ENCODE measurements around the gene NR5A1.

Gene NR5A1

GRCh38 chr9:124444166-124444565 is 63.0 kb downstream of the NR5A1 start:
- no peak overlapping the region for H3K4me3 ChIP-seq (ENCODE audit: low read depth, low read length)
- TF ChIP-seq CTCF (conservative IDR thresholded peaks at IDR 0.05; ENCODE audit: low read depth, low read length), result no peak
- no peak for DNase-seq (ENCODE audit: low read depth)

- TF ChIP-seq CTCF (conservative IDR thresholded peaks at IDR 0.05; ENCODE audit: low read depth, low read length), result no peak
- no peak for DNase-seq (ENCODE audit: low read depth)
- no peak overlapping the region for H3K4me3 ChIP-seq (ENCODE audit: low read depth, low read length)
Measured at GRCh38 chr9:124443625-124444024, 63.6 kb downstream of the NR5A1 start.

GRCh38 chr9:124442826-124443225 is 64.4 kb downstream of the NR5A1 start:
- no peak for DNase-seq (ENCODE audit: low read depth)
- TF ChIP-seq CTCF (conservative IDR thresholded peaks at IDR 0.05; ENCODE audit: low read depth, low read length), result no peak
- no peak overlapping the region for H3K4me3 ChIP-seq (ENCODE audit: low read depth, low read length)

GRCh38 chr9:124442379-124442778 is 64.8 kb downstream of the NR5A1 start:
- DNase-seq (ENCODE audit: low read depth), result no peak
- TF ChIP-seq CTCF (conservative IDR thresholded peaks at IDR 0.05; ENCODE audit: low read depth, low read length), result no peak

GRCh38 chr9:124441291-124441690 is 65.9 kb downstream of the NR5A1 start:
- H3K4me3 ChIP-seq (ENCODE audit: low read depth, low read length), result no peak overlapping the region
- DNase-seq (ENCODE audit: low read depth), result no peak
- no peak for TF ChIP-seq CTCF (conservative IDR thresholded peaks at IDR 0.05; ENCODE audit: low read depth, low read length)

More at GRCh38 chr9:124442379-124442778, 64.8 kb downstream of the NR5A1 start:
- H3K4me3 ChIP-seq (ENCODE audit: low read depth, low read length), result no peak overlapping the region

GRCh38 chr9:124440786-124441185 is 66.4 kb downstream of the NR5A1 start:
- no peak for DNase-seq (ENCODE audit: low read depth)
- H3K4me3 ChIP-seq (ENCODE audit: low read depth, low read length), result no peak overlapping the region
- no peak for TF ChIP-seq CTCF (conservative IDR thresholded peaks at IDR 0.05; ENCODE audit: low read depth, low read length)

GRCh38 chr9:124439686-124440243 is 67.4 kb downstream of the NR5A1 start:
- no peak for TF ChIP-seq CTCF (conservative IDR thresholded peaks at IDR 0.05; ENCODE audit: low read depth, low read length)
- no peak overlapping the region for H3K4me3 ChIP-seq (ENCODE audit: low read depth, low read length)
- DNase-seq (ENCODE audit: low read depth), result no peak

Data from choroid plexus epithelial cell (primary cell).